GM19025 (cell line): ENCODE data around the gene UNC13A.
"Not testable (repeated sequence)": the region's sequence is repeated elsewhere in the genome, so short reads cannot be mapped to it uniquely, and the experiment has no call there.

Source experiments
- ATAC-seq: cut with Tn5 transposase; IDR thresholded peaks from one replicate; pipeline ENCODE4 v1.9.1; 2021; ENCODE audit warnings: mild to moderate bottlenecking, low read depth, moderate library complexity; ENCODE audit not compliant: unreplicated experiment

UNC13A gene

DNA sequence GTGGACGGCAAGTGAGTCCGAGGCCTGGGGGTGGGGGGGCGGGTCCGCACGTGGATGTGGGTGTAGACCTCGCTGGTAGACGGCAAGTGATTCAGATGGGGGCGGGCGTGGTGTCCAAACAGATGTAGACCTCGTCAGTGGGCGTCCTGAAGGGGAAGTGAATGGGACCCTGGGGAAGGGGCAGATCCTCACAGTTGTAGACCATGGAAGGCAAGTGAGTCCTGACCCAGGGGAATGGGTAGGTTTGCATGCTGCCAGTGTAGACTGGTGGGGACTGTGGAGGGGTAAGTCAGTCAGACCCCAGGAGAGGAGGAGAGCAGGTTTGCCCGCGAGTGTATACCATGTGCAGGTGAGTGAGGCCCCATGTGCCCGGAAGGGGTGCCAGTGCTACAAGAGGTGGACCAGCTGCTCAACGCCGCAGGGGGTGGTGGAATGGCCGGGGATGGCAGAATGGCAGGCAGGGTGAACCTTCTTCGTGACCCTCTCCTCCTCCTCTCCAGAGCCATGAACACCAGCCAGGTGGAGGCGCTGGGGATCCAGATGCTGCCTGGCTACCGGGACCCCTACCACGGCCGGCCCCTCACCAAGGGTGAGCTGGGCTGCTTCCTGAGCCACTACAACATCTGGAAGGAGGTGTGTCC, 110.6 kb downstream of the UNC13A start:
- no peak for ATAC-seq

GRCh38 chr19:17576758-17577456, 111.2 kb downstream of the UNC13A start:
- no peak for ATAC-seq

- no peak for ATAC-seq
Measured at GRCh38 chr19:17575871-17576757, 112.0 kb downstream of the UNC13A start.

- ATAC-seq: no peak
Measured at GRCh38 chr19:17572638-17573037, 115.5 kb downstream of the UNC13A start.

GRCh38 chr19:17570791-17571190, 117.4 kb downstream of the UNC13A start:
- no peak for ATAC-seq

DNA sequence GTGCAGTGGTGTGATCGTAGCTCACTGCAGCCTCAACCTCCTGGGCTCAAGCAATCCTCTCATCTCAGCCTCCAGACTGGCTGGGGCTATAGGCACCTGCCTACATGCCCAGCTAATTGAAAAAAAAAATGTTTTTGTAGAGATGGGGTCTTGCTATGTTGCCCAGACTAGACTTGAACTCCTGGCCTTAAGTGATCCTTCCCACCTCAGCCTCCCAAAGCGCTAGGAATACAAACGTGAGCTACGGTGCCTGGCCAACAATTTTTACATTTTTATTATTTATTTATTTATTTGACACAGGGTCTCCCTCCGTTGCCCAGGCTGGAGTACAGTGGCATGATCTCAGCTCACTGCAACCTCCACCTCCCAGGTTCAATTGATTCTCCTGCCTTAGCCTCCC, 117.9 kb downstream of the UNC13A start:
- ATAC-seq: not testable (repeated sequence)

DNA sequence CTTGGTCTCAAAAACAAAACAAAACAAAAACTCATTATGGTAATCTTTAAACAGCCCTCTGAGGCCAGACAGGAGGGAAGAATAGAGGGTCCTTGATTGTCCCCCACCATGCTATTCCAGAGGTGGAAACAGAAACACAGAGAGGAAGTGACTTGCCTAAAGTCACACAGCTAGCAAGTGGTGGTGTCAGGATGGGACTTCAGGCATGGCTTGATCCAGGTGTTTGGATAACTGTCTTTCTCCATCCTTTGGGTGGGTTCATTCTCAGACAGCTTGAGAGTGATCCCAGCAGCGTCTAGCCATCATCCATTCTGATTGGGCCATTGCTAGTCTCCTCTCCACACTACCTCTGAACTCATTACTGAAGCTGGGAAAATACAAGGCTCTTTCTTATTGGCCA, 120.2 kb downstream of the UNC13A start:
- ATAC-seq: no peak

GRCh38 chr19:17565611-17566010, 122.5 kb downstream of the UNC13A start:
- no peak for ATAC-seq

DNA sequence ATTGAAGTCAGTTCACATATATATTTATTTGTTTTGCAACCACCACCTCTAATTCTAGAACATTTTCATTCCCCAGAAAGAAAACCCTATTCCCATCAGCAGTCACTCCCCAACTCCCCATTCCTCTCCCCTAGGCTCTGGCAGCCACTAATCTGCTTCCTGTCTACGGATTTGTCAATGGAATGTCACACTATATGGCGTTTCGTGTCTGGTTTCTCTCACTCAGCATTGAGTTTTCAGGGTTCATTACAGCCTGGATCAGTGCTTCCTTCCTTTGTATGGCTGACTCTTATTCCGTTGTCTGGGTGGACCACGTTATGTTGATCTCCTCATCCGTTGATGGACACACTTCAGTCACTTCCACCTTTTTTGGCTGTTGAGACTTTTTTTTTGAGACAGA, 123.4 kb downstream of the UNC13A start:
- no peak for ATAC-seq

GRCh38 chr19:17562561-17562960, 125.6 kb downstream of the UNC13A start:
- no peak for ATAC-seq

DNA sequence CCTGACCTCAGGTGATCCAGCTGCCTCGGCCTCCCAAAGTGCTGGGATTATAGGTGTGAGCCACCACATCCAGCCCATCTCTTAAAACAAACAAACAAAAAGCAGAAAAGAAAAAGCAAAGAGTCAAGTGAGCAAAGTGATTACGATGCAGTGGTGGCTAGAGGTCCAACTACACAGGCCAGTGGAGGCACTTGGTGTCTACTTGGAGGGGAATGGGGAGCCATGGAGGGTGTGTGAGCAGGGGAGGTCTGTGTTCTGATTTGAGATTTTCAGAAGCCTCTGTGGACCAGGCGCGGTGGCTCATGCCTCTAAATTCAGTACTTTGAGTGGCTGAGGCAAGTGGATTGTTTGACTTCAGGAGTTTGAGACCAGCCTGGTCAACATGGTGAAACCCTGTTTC, 126.1 kb downstream of the UNC13A start:
- ATAC-seq: no peak

- ATAC-seq: no peak
Measured at GRCh38 chr19:17560205-17560595, 128.0 kb downstream of the UNC13A start.

DNA sequence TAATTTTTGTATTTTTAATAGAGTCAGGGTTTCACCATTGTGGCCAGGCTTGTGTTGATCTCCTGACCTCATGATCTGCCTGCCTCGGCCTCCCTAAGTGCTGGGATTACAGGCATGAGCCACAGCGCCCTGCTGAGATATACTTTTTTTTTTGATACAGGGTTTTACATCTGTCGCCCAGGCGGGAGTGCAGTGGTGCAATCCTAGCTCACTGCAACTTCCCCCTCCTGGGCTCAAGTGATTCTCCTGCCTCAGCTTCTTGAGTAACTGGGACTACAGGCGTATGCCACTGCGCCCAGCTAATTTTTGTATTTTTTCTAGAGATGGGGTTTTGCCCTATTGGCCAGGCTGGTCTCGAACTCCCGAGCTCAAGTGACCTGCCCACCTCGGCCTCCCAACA, 130.7 kb downstream of the UNC13A start:
- ATAC-seq: no peak

DNA sequence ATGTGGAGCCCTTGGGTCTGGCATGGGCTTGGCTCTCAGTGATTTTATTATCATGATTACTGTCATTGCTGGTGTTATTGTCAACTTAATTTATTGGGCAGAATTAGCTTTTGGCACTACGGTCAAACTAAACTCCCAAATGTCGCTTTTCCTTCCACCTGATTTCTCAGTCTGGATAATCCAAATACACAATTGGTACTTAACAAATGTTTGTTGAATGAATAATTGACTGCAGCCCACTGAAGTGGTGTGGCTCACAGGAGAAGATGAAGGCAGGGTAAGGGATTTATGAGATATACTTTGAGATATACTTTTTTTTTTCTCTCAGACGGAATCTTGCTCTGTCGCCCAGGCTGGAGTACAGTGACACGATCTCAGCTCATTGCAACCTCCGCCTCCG, 131.2 kb downstream of the UNC13A start:
- ATAC-seq: no peak

DNA sequence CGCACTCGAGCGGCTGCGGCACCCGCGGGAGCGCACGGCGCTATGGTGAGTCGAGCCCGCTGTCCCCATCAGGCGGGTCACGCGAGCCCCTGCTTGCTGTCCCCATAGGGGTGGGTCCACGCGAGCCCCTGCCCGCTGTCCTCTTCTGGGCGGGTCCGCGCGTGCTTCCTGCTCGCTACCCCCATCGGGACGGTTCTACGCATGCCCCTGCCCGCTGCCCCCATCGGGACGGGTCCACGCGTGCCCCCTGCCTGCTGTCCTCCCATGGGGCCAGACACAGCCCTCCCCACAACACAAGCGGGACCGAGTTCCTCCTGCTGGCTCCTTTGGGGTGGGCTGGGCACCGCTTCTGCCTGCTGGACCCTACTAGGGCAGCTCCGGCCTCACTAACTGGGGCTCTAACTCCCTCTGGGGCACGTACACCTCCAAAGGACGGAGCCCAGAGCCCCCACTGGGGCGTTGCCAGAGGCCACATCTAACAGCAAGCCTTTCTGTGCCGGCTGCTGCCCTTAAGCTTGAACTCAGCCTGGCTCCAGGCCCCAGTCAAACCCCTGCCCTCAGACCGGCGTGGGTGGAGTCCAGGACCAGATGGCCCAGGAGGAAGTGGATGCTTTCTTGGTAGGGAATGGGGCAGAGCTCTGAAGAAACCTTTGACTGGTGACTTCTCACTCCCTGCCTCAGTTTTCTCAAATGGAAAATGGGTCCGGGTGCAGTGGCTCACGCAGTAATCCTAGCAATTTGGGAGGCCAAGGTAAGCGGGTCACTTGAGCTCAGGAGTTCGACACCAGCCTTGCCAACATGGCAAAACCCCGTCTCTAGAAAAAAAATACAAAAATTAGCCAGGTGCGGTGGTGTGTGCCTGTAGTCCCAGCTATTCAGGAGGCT, 132.0 kb downstream of the UNC13A start:
- ATAC-seq: no peak

GRCh38 chr19:17555480-17555928, 132.7 kb downstream of the UNC13A start, which contains the start of gene COLGALT1:
COLGALT1 (plus strand) TSS chr19:17555649; CDS start chr19:17555714, 65 bp downstream.
- ATAC-seq: peak; percentile 97

- ATAC-seq: no peak
Measured at GRCh38 chr19:17554968-17555479, 133.1 kb downstream of the UNC13A start.

GRCh38 chr19:17553256-17553655, 134.9 kb downstream of the UNC13A start:
- no peak for ATAC-seq

GRCh38 chr19:17552735-17553134, 135.4 kb downstream of the UNC13A start:
- ATAC-seq: not testable (repeated sequence)
